Transverse colon (tissue), 4 donors: ENCODE results near the gene GARIN5B. TPM values are rescaled to one million over a fixed set of nuclear protein-coding genes. Genes with fewer than 3 reads are reported as not detected.

ENCODE experiments used
- DNase-seq: peaks from one replicate; pipeline ENCODE4 v3.0.0-alpha.2; 2019
- H3K27ac ChIP-seq, 4 donors: fragments of 200-600 bp; sonication (generic); 2 replicates each; pipeline ENCODE4 v1.5.1; 2016 to 2018; ENCODE audit warnings: inconsistent platforms in 4 of 4
- H3K27me3 ChIP-seq: fragments of 200-600 bp; sonication (generic); 2 replicates; pipeline ENCODE4 v1.5.1; 2017; ENCODE audit warnings: inconsistent platforms
- H3K36me3 ChIP-seq, 4 donors: fragments of 200-600 bp; sonication (generic); 2 replicates each; pipeline ENCODE4 v1.5.1; 2017 to 2019; ENCODE audit warnings: inconsistent platforms in 4 of 4
- H3K4me1 ChIP-seq, 4 donors: fragments of 200-600 bp; sonication (generic); 2 replicates each; pipeline ENCODE4 v1.5.1; 2017 to 2020; ENCODE audit warnings: inconsistent platforms in 4 of 4
- H3K4me3 ChIP-seq, 4 donors: fragments of 200-600 bp; sonication (generic); 1 replicate in 1 of 4; 2 replicates in 3 of 4; pipeline versions ENCODE4 v1.5.1 to v1.6.1; 2017 to 2019; ENCODE audit warnings: inconsistent platforms in 4 of 4
- H3K9me3 ChIP-seq, 2 donors: fragments of 200-600 bp; sonication (generic); 2 replicates each; pipeline ENCODE4 v1.5.1; 2017 to 2019; ENCODE audit warnings: inconsistent platforms in 2 of 2
- CTCF ChIP-seq, 5 experiments: fragments of 200-600 bp in 3 of 5; fragments of 450-650 bp in 2 of 5; sonication (generic) in 3 of 5; IDR thresholded peaks; 1 replicate in 2 of 5; 2 replicates in 3 of 5; pipeline ENCODE4 v1.5.1; 2016 to 2017; ENCODE audit warnings: antibody characterized with exemption in 5 of 5, inconsistent platforms in 3 of 5, mild to moderate bottlenecking in 2 of 5, moderate library complexity in 1 of 5
- EP300 ChIP-seq: sonication (generic); formaldehyde crosslinking; IDR thresholded peaks from one replicate; pipeline ENCODE4 v1.6.1; 2017; ENCODE audit warnings: antibody characterized with exemption, low read depth
- POLR2A ChIP-seq: fragments of 450-650 bp; IDR thresholded peaks from one replicate; pipeline ENCODE4 v1.6.1; 2016; ENCODE audit warnings: antibody characterized with exemption, mild to moderate bottlenecking, moderate library complexity
- POLR2AphosphoS5 ChIP-seq, 3 donors: sonication (generic); formaldehyde crosslinking; IDR thresholded peaks; one replicate each; pipeline ENCODE4 v1.6.1; 2016; ENCODE audit warnings: antibody characterized with exemption in 3 of 3
- WGBS, 2 donors: methylation state at CpG; one replicate each; pipeline ENCODE4 v1.1.5; 2018; ENCODE audit warnings: low coverage in 1 of 2; 5-methylcytosine and 5-hydroxymethylcytosine counted together
- in situ Hi-C, 4 donors: fragments of 200-750 bp; cut with MboI; loops; one replicate each; pipeline versions ENCODE4 v1.15.0 to v1.15.1; 2017; ENCODE audit warnings: low sequenced_read_pairs in 3 of 4, low pct_ligation_motif_present in 1 of 4, low pct_unique_long_range_greater_than_20kb in 1 of 4
- intact Hi-C: fragments of 100-400 bp; cut with DNase I; formaldehyde crosslinking; loops from one replicate; pipeline ENCODE4 v1.15.1; 2023; ENCODE audit warnings: low total_unique reads
- total RNA-seq, 4 donors: library from RNA; depleted of rRNA; stranded (reverse); fragments of >200 nt; gene quantifications; one replicate each; pipeline ENCODE4 v1.1.0, GENCODE V29; 2016

The GARIN5B gene
- total RNA-seq, 4 donors from 2014 or later = not detected

- TF ChIP-seq POLR2AphosphoS5 (IDR thresholded peaks at IDR 0.05) (no peak), POLR2A (no peak), EP300 (no peak)
- intact Hi-C loops = no loop called here
- in situ Hi-C loops = loop anchor here in 1 of 4 donors (25.0 kb wide), 1 partner anchor 104 kb away; the partner anchor contains the start of genes BRSK1 and HSPBP1
- H3K27me3 ChIP-seq = no peaks in the 10 kb centered on the region
- H3K4me1 ChIP-seq = peaks cover 24 to 38% (median 26%) of the 10 kb centered on the region in 4 donors
- H3K9me3 ChIP-seq = no peaks in the 10 kb centered on the region
- WGBS, 2 donors = 60 to 75% methylated on average over 2 to 11 of the region's 12 CpGs
- no peak overlapping the region for H3K27ac ChIP-seq
- no peak for DNase-seq
- no peak overlapping the region for H3K4me3 ChIP-seq
- H3K36me3 ChIP-seq = peaks cover 0 to 6% (median 0%) of the 10 kb centered on the region in 4 donors
Measured at GRCh38 chr19:55391191-55391670, 28.2 kb upstream of the GARIN5B start.

- Histone ChIP-seq H3K9me3 (no peaks in the 10 kb centered on the region), H3K4me1 (peaks cover 24 to 38% (median 26%) of the 10 kb centered on the region in 4 donors), H3K4me3 (no peak overlapping the region), H3K36me3 (peaks cover 0 to 6% (median 0%) of the 10 kb centered on the region in 4 donors), H3K27ac (no peak overlapping the region), H3K27me3 (no peaks in the 10 kb centered on the region)
- DNase-seq = no peak
- TF ChIP-seq POLR2AphosphoS5 (IDR thresholded peaks at IDR 0.05) (no peak), CTCF (IDR thresholded peaks at IDR 0.05) (no peak), POLR2A (no peak), EP300 (no peak)
- intact Hi-C loops (no loop called here), in situ Hi-C loops (loop anchor here in 1 of 4 donors (25.0 kb wide), 1 partner anchor 103 kb away; the partner anchor contains the start of genes BRSK1 and HSPBP1)
- 20 to 81% methylated on average over 1 to 7 of the region's 7 CpGs for WGBS, 2 donors
Measured at GRCh38 chr19:55390461-55390880, 27.4 kb upstream of the GARIN5B start.

GRCh38 chr19:55389386-55390317 is 26.6 kb upstream of the GARIN5B start:
- DNase-seq = no peak
- Histone ChIP-seq H3K4me3 (no peak overlapping the region), H3K9me3 (no peaks in the 10 kb centered on the region), H3K36me3 (peaks cover 0 to 6% (median 0%) of the 10 kb centered on the region in 4 donors), H3K27ac (no peak overlapping the region), H3K4me1 (peaks cover 28 to 44% (median 31%) of the 10 kb centered on the region in 4 donors), H3K27me3 (no peaks in the 10 kb centered on the region)
- intact Hi-C loops (loop anchor here (10.0 kb wide), 1 partner anchor 265 kb away; the partner anchor contains the start of gene U2AF2), in situ Hi-C loops (loop anchor here in 1 of 4 donors (25.0 kb wide), 1 partner anchor 102 kb away; the partner anchor contains the start of genes BRSK1 and HSPBP1)
- TF ChIP-seq EP300 = no peak
- TF ChIP-seq CTCF (IDR thresholded peaks at IDR 0.05) = no peak
- no peak for TF ChIP-seq POLR2AphosphoS5 (IDR thresholded peaks at IDR 0.05)
- TF ChIP-seq POLR2A = no peak
- 85 to 95% methylated on average over 6 to 21 of the region's 21 CpGs for WGBS, 2 donors

- no peaks in the 10 kb centered on the region for H3K9me3 ChIP-seq
Measured at GRCh38 chr19:55387736-55388497, 24.9 kb upstream of the GARIN5B start.

More at GRCh38 chr19:55387736-55388497, 24.9 kb upstream of the GARIN5B start:
- in situ Hi-C loops (loop anchor here in 1 of 4 donors (25.0 kb wide), 1 partner anchor 101 kb away; the partner anchor contains the start of genes BRSK1 and HSPBP1), intact Hi-C loops (loop anchor here (10.0 kb wide), 1 partner anchor 267 kb away; the partner anchor contains the start of gene U2AF2)
- Histone ChIP-seq H3K4me3 (peak overlapping the region in 2 of 4 donors; percentile 74 to 93), H3K27me3 (no peaks in the 10 kb centered on the region), H3K4me1 (peaks cover 33 to 54% (median 41%) of the 10 kb centered on the region in 4 donors), H3K36me3 (peaks cover 0 to 6% (median 0%) of the 10 kb centered on the region in 4 donors), H3K27ac (peak overlapping the region in 1 of 4 donors; percentile 99)
- WGBS, 2 donors = 81% methylated on average over 22 of the region's 24 CpGs; no CpG with 5 or more reads in 1 of the 2 donors
- DNase-seq = no peak
- no peak for TF ChIP-seq CTCF (IDR thresholded peaks at IDR 0.05)
- TF ChIP-seq EP300 = no peak
- TF ChIP-seq POLR2AphosphoS5 (IDR thresholded peaks at IDR 0.05) = no peak
- no peak for TF ChIP-seq POLR2A
